Lung microvascular endothelial cell (primary cell): ENCODE data around the gene JPT2. TPM values are rescaled to one million over a fixed set of nuclear protein-coding genes. Genes with fewer than 3 reads are reported as not detected.
"Not testable (repeated sequence)": the region's sequence is repeated elsewhere in the genome, so short reads cannot be mapped to it uniquely, and the experiment has no call there.

Source experiments
- DNase-seq, 2 donors: peaks; one replicate each; pipeline versions ENCODE4 v3.0.0 to v3.0.0-alpha.2; 2010; ENCODE audit warnings: low read depth in 2 of 2
- total RNA-seq: library from RNA; depleted of rRNA; stranded (reverse); fragments of >200 nt; gene quantifications from 2 replicates; pipeline ENCODE4 v1.2.1, GENCODE V29; 2014

JPT2 gene
- total RNA-seq, 1 donor from 2014 or later = 48.4 TPM

GRCh38 chr16:1731603-1732002 lies 53.5 kb downstream of the JPT2 start:
- no peak for DNase-seq

GRCh38 chr16:1732071-1732470 lies 54.0 kb downstream of the JPT2 start:
- no peak for DNase-seq

- DNase-seq = not testable (repeated sequence)
Observed at GRCh38 chr16:1732551-1732987, 54.5 kb downstream of the JPT2 start.

GRCh38 chr16:1734123-1734522 lies 56.0 kb downstream of the JPT2 start:
- no peak for DNase-seq

- no peak for DNase-seq
Observed at GRCh38 chr16:1734816-1735215, 56.7 kb downstream of the JPT2 start.

- DNase-seq = no peak
Observed at GRCh38 chr16:1740234-1740633, 62.2 kb downstream of the JPT2 start.

GRCh38 chr16:1740781-1741490 lies 62.9 kb downstream of the JPT2 start:
- DNase-seq = no peak

- DNase-seq = no peak
Observed at GRCh38 chr16:1741553-1742165, 63.6 kb downstream of the JPT2 start.

- DNase-seq = no peak
Observed at GRCh38 chr16:1743376-1744337, 65.6 kb downstream of the JPT2 start.

GRCh38 chr16:1744338-1744840 lies 66.3 kb downstream of the JPT2 start:
- DNase-seq = no peak

GRCh38 chr16:1745181-1745899 lies 67.3 kb downstream of the JPT2 start:
- DNase-seq = no peak

- DNase-seq = no peak
Observed at GRCh38 chr16:1745900-1746692, 68.0 kb downstream of the JPT2 start.

GRCh38 chr16:1746693-1747195 lies 68.7 kb downstream of the JPT2 start:
- DNase-seq = no peak

GRCh38 chr16:1747934-1748333 lies 69.9 kb downstream of the JPT2 start:
- DNase-seq = no peak

- no peak for DNase-seq
Observed at GRCh38 chr16:1749152-1750117, 71.4 kb downstream of the JPT2 start.
